GM19193 (cell line): Measurements from ENCODE around the gene CCDC171.

Source experiments
- POLR2A ChIP-seq: IDR thresholded peaks from 4 replicates; pipeline ENCODE4 v1.6.1; 2011; ENCODE audit not compliant: insufficient read depth, insufficient read length; ENCODE audit errors: extremely low read depth

Gene CCDC171

GRCh38 chr9:16013826-16014225, 461.0 kb downstream of the CCDC171 start:
- no peak for TF ChIP-seq POLR2A

- no peak for TF ChIP-seq POLR2A
Observed at GRCh38 chr9:16022228-16022627, 469.4 kb downstream of the CCDC171 start.

GRCh38 chr9:16023446-16023845, 470.6 kb downstream of the CCDC171 start:
- no peak for TF ChIP-seq POLR2A
